SHP77 treated with DMSO at 0.1 percent for 48 hours (cell line): ENCODE data around the gene GPX1.
"Not testable (repeated sequence)": the region's sequence is repeated elsewhere in the genome, so short reads cannot be mapped to it uniquely, and the experiment has no call there.

Source experiments
- DNase-seq: peaks from one replicate; lab custom pipeline; 2025; lab: John Stamatoyannopoulos, UW

The GPX1 gene

DNA sequence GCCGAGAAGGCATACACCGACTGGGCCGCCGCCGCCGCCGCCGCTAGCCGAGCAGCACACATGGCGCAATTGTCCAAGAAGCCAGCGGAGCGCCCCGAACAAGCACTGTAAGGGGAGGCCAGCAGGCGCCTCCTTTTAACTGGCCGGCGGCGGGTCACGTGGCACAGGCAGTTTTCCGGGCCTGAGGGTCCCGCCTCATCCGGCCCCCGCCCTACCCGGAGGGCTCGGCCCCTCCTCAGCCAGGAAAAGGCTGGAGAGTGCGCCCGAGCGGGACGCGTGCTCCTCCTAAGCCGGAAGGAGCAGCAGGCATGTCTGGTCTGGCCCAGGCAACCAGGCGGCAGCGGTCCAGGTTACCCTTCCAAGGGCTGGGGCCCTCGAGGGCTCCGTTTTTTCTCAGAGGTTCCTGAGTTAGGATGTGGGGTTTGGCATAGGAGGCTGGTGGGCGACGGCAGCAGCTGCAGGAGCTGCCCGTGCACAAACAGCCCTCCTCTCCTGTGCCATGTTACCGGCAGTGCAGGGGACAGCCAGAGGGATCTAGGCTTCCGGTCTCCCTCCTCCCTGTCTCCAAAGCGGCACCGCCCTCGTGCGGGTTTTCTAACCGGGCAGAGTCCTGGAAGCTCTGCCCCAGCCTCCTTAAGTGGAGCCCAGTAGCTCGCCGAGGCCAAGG is at the start of gene GPX1:
Gene GPX1, minus strand, starts transcription at position 137 of the 667 bp plus-strand sequence. Its CDS starts 75 bp downstream, at position 62.
- DNase-seq = peak; percentile 81

DNA sequence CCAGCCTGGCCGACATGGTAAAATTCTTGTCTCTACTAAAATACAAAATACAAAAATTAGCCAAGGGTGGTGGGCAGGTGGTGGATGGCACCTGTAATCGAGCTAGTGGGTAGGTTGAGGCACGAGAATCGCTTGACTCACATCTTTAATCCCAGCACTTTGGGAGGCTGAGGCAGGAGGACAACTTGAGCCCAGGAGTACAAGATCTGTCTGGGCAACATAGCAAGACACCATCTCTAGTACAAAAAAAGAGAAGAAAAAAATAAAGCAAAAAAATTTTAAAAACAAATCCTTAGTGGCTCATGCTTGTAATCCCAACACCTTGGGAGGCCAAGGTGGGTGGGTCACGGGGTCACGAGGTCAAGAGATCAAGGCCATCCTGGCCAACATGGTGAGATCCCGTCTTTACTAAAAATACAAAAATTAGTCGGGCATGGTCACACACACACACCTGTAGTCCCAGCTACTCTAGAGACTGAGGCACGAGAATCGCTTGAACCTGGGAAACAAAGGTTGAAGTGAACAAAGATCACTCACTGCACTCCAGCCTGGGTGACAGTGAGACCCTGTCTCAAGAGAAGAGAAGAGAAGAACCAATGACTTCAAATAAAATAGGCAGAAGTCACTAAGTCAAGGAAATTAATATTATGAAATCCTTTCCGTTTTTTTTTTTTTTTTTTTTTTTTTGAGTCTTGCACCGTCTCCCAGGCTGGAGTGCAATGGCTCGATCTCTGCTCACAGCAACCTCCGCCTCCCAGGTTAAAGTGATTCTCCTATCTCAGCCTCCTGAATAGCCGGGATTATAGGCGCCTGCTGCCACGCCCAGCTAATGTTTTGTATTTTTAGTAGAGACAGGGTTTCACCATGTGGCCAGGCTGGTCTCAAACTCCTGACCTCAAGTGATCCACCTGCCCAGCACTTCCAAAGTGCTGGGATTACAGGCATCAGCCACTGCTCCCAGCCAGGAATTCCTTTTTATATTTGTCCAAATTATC is 48.7 kb upstream of the GPX1 start:
- no peak for DNase-seq

DNA sequence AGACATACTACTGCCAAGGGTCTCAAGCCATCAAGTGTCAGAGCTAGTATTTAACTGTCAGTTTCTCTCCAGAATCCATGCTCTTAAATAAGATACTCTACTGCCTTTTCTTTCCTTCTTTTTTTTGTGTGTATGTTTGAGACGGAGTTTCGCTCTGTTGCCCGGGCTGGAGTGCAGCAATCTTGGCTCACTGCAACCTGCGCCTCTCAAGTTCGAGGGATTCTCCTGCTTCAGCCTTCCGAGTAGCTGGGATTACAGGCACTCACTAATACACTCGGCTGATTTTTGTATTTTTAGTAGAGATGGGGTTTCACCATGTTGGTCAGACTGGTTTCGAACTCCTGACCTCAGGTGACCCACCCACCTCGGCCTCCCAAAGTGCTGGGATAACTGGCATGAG is 47.4 kb upstream of the GPX1 start:
- not testable (repeated sequence) for DNase-seq

DNA sequence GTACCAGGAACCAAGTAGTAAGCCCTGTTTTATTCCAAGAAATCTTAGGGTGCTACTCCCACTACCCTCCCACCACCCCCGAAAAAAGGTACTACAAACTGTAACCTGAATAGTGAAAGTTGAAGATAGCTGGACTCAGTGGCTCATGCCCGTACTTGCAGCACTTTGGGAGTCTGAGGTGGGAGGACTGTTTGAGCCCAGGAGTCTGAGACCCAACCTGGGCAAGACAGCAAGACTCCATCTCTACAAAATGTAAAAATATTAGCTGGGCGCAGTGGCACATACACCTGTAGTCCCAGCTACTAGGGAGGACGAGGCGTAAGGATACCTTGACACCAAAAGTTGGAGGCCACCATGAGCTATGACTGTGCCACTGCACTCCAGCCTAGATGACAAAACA is 45.7 kb upstream of the GPX1 start:
- DNase-seq = no peak

DNA sequence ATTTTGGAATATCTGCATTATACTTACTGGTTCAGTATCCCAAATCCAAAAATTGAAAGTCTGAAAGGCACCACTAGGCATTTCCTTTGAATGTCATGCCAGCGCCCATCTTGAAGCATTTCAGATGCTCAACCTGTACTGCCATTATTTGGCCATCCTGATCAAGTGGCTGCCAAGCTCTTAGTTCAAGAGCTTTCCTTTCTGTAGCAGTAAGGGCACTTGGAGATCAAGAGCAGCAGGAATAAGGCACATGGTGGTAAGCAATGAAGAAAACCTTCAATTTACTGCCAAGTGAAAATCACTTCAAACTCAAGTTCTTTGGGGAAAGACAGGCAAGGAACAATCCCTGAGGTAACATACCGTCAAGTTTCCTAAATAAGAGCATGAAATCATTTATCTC is 43.6 kb upstream of the GPX1 start:
- DNase-seq = no peak

DNA sequence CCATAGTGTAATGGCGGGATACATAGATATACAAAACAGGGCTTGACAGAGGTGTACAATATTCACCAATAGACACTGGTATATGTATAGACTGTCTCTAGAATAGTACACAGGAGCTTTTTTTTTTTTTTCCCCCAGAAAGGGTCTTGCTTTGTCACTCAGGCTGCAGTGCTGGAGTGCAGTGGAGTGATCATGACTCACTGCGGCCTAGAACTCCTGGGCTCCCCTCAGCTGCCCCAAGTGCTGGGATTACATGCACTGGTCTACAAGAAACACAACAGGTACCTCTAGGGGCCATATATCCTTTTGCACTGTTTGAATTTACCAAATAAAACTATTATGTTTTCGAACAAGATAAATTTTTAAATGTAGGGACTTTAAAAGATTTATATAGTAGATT is 41.3 kb upstream of the GPX1 start:
- no peak for DNase-seq

DNA sequence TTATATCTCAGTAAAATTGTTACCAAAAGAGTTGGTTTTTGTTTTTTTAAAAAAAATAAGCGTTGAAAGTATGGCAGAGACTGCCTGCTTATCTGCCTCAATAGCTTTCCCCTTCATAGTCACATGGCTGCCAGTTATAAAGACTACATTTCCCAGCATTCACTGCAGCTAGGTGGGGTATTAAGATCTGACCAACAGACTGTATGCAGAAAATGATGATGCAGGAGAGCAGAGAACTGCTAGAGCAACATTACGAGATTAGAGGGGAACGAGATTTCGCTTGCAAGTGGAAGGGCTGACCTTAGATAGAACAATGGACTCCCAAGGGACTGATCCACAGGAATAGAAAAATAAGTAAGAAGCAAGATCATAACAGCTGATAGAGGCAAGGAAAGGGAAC is 39.3 kb upstream of the GPX1 start:
- no peak for DNase-seq

DNA sequence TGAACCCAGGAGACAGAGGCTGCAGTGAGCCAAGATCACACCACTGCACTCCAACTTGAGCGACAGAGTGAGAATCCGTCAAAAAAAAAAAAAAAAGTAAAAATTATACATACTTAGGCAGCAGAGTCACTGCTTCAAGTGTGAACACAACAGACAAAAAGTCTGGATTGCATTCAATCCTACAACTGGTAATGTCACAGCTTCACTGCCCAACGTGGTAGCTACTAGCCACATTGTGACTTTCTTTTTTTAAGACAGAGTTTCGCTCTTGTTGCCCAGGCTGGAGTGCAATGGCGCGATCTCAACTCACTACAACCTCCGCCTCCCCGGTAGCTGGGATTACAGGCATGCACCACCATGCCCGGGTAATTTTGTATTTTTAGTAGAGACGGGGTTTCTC is 33.2 kb upstream of the GPX1 start:
- DNase-seq = not testable (repeated sequence)

DNA sequence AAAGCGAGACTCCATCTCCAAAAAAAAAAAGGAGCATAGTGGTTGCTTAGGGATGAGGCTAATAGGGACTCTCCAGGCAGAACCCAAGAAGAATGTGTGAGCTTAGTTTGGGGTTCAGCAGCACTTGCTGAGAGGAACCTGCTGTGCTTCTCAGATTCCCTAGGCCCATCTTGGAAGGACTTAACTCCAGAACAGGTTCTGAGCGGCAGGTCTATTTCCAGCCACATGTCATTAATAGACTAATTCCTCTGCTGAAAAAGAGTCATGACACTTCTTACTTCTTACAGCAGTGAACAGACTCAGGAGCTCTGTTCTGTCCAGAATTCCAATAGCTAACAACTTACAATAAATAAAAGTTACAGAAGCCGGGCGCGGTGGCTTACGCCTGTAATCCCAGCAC is 31.1 kb upstream of the GPX1 start:
- DNase-seq = no peak

DNA sequence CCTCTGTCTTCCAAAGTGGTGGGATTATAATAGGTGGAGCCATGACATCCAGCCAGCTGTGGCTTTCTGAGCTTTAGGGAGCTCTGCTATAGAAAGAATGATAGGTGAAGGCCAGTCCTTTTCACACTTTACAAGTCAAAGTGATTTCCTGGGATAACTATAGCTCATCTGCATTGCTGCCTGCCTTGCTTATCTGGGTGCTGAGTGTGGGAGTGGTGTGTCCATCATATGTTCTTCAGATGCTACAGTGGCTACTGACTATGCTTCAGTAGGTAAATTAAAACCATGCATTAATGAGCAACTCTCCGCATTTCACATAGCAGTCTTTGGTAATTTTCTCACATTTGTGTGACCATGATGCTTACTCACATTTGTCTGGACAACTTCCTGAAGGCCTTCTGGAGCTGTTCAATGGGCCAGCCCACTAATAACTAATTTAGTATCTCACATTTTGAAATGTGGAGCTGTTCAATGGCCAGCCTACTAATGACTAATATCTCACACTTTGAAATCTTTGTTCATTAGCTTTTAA is 30.2 kb upstream of the GPX1 start:
- no peak for DNase-seq

DNA sequence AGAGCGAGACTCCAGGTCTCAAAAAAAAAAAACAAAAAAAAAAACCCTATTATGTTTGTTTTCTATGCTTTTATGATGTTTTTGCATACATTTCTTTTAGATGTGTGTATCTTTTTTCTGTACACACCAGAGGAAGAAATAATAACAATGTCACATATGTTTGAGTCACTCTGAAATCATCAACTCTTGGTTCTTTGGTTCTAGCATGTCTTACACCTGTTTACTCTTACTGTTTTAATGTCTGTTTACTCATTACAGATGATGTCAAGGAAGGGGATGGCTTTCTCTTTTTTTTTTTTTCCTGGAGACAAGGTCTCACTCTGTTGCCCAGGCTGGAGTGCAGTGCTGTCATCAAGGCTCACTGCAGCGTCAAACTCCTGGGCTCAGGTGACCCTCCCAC is 29.6 kb upstream of the GPX1 start:
- DNase-seq = no peak

DNA sequence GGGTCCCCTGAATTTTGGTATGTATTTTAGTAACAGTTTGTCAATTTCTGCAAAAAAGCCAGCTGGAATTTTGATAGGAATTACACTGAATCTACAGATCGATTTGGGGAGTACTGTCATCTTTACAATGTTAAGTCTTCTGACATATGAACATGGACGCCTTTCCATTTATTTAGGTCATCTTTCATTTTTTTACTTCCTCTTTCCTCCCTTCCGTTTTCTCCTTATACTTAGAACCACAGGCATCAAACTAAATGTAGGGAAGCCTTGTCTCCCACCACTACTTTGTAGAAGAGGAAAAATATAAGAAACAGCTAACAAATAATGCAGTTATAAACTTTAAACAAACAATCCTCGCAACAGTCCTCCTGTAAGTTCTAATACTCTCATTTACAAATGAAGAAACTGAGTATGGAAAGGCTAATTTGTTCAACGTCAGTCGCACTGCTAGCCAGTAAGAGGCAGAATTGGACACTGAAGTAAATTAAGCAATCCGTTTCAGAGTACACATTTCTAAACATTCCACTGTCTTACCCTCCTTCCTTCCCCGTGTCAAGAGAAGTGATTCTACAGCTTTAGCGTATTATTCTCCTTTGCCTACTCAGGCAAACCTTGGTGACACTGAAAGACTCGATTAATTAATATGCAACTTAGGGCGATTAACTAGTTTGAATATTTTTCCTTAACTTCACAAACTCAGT is 28.1 kb upstream of the GPX1 start:
- DNase-seq = no peak

DNA sequence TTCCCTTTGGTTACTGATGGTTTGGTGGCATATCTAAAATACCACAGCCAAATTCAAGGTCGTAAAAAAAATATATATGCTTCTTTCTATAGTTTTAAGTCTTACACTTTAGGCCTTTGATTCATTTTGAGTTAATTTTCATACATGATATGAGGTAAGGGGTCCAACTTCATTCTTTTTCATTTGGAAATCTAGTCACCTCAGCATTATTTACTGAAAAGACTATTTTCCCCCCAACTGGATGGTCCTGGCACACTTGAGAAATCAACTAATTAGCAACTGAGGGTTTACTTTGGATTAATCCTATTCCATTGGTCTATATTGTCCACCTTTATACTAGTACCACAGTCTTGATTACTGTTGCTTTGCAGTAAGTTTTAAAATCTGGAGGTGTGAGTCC is 27.5 kb upstream of the GPX1 start:
- DNase-seq = no peak

DNA sequence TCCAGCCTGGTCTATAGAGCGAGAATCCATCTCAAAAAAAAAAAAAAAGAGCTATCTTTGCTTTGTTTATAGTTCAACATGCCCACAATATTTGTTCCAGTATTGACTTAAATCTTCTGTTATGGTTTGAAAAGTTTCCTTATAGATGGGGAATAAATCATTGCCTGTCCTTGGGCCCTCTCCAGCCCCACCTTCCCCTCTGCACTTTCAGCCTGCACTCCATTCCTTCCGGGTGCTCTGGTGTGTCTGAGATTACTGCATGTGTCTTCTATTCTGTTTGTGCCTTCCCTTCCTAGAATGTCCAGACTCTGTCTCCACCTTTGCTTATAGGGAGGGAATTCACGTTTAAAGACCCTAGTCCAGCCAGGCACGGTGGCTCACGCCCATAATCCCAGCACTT is 25.2 kb upstream of the GPX1 start:
- no peak for DNase-seq

DNA sequence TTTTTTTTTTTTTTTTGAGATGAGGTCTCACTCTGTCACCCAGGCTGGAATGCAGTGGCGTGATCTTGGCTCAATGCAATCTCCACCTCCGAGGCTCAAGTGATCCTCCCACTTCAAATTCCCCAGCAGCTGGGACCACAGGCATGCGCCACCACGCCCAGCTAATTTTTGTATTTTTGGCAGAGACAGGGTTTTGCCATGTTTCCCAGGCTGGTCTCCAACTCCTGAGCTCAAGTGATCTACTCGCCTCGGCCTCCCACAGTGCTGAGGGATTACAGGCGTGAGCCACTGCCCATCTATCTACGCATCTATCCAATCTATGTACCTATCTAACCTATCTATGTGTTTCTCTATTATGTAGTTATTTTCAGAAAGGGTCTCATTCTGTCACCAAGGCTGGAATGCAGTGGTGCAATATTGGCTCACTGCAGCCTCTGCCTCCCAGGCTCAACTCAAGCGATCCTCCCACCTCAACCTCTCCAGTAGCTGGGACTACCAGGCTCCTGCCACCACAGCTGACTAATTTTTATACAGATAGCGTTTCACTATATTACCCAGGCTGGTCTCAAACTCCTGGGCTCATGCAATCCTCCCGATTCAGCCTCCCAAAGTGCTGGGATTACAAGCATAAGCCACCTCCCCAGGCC is 20.2 kb upstream of the GPX1 start:
- no peak for DNase-seq

DNA sequence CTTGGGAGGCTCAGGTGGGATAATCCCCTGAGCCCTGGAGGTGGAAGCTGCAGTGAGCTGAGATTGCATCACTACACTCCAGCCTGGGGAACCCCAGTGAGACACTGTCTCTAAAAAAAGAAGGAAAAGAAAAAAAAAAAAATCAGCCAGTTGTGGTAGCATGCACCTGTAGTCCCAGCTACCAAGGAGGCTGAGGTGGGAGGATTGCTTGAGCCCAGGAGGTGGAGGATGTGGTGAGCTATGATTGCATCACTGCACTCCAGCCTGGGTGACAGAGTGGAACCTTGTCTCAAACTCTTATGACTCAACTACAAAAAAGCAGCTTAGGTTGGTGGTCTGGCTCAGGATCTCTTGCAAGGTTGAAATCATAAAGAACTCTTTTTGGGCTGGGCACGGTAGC is 19.3 kb upstream of the GPX1 start:
- DNase-seq = no peak

DNA sequence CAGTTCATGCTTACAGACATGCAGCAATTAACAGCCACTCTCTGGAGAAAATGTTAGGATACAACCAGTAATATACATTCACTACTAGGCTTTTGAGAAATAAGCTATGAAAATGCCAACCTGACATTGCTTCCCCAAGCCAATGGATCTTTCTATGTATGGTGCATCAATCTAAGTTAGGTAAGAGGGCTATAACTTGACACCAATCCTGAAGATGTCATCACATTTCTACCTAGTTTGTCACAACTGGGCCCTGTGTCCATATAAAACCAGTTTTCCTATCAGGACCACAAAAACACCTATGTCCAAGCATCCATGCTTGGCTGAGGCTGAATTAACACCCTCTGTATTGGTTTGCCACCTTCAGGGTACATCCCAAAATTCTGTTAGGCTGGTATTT is 13.8 kb upstream of the GPX1 start:
- no peak for DNase-seq

DNA sequence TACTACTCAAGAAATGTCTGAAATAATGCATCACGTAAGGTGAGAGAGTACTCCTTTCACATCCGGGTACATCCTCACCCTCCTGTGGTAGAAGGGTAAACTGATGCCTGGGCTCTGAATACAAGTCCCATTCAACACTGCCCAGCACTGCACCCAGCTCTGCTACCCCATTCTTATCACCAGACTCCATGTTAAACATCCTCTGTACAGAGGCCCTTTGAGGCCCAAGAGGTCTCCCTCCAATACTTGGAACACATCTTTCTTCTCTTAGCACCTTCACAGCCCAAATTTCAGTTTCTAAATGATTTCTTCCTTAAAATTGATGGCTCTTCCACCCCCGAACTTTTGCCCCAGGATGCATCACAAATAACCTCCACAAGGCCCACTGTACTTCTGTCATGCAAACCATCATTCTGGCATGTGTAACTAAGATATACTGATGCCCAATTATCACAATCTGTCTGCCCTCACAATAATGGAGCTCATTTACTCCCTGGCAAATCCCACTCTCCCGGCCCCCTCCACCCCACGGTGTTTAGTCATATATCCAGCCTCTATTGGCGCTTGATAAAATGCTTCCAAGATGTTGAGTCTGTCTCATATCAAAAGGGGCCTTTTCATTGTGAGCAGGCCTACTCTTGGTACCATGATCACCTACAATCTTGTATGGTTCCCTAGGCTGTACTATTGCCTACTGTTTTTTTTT is 12.6 kb upstream of the GPX1 start:
- no peak for DNase-seq

DNA sequence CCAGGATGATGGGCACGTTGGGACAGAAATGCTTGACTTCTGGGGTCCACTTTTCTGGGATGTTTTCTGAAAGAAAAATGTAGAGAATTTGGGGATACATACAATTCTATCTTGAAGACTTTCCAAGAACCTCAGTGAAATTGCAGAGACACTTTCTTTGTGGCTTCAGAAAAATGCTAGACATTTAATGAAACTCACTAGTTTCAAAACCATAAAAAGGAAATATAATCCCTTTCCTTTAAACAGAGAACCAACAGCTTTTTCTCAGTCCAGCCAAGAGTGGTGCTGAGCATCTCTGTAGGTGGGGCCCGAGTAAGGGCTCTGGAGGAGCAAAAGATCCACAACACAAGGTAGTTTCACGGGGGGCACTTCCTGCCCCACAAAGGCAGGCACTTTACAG is 4.4 kb upstream of the GPX1 start:
- DNase-seq = no peak

DNA sequence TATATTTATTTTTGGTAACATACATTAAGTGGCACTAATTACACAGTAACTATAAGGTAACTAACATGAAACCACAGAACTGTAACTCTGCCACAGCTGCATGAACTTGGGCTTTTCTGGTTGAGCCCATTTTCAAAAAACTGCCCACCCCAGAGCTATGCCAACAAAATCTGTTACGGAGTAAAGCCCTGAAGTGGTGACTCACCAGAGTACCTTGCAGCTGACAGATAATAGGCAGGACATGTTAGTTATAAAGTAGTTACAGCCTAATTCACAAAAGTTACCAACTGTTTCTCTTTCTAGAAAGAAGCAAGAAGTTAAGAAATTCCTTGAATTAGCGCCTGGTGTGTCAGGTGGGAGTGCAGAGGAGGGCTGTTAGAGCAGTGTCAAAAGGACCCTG is 1.5 kb upstream of the GPX1 start:
- DNase-seq = no peak

DNA sequence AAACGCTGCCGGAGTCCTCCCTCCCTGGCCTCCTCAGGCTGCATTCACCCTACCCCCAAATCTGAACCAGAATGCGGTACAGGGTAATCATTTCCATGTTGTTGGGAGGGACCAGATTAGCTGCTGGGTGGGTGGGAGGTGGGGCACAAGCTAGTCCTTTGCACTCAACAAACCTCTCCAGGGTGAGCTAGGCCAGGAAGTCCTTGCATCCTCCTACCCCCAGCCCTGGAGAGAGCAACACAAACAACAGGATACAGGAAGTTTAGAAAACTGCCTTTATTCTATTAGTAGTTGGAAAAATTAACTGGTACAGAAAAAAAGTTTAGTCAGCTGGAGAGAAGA is 702 bp upstream of the GPX1 start:
- DNase-seq = no peak
